Measurements from ENCODE around the gene EFNA5.

The EFNA5 gene

GRCh38 chr5:107467137-107467932, 203.4 kb downstream of the EFNA5 start:
- Histone ChIP-seq H3K36me3 (ENCODE audit: control insufficient read depth, insufficient read depth, low read length) (no peaks in the 10 kb centered on the region), H3K4me3 (replicated peaks; ENCODE audit: low read depth, low read length) (no peak overlapping the region), H3K27me3 (replicated peaks; ENCODE audit: control insufficient read depth, insufficient read depth, low read length) (no peaks in the 10 kb centered on the region)
- DNase-seq (ENCODE audit: extremely low read depth, insufficient read length) = no peak
- TF ChIP-seq, protein P1, sequence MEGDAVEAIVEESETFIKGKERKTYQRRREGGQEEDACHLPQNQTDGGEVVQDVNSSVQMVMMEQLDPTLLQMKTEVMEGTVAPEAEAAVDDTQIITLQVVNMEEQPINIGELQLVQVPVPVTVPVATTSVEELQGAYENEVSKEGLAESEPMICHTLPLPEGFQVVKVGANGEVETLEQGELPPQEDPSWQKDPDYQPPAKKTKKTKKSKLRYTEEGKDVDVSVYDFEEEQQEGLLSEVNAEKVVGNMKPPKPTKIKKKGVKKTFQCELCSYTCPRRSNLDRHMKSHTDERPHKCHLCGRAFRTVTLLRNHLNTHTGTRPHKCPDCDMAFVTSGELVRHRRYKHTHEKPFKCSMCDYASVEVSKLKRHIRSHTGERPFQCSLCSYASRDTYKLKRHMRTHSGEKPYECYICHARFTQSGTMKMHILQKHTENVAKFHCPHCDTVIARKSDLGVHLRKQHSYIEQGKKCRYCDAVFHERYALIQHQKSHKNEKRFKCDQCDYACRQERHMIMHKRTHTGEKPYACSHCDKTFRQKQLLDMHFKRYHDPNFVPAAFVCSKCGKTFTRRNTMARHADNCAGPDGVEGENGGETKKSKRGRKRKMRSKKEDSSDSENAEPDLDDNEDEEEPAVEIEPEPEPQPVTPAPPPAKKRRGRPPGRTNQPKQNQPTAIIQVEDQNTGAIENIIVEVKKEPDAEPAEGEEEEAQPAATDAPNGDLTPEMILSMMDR (IDR thresholded peaks at IDR 0.05; ENCODE audit: insufficient read depth, low read length, poor library complexity, severe bottlenecking) = no peak

DNA sequence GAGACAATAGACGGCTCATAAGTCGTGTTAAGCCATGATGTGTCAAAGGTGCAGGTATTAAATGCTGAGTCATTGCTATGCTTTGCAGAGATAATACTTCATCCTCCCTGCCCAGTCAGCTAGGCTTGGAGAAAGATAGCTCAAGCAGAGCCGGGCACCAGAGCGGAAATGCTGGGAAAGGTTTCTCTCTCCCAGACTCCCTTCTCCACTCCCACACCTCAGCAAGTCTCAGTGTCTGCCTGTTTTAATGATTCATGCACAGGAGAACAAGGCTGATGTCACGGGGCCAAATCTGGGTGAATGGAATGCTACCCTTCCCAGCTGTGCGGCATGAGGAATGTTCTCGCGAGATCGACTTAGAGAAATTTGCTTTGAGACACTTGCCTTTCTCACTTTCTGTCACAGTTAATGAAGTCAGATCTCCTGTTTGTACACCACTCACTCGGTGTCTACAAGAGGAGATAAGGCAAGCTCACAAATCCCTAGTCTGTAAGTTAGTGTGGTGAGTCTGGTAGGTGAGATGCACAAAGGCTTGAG, 204.4 kb downstream of the EFNA5 start:
- Histone ChIP-seq H3K36me3 (ENCODE audit: control insufficient read depth, insufficient read depth, low read length) (no peaks in the 10 kb centered on the region), H3K4me3 (replicated peaks; ENCODE audit: low read depth, low read length) (no peak overlapping the region), H3K27me3 (replicated peaks; ENCODE audit: control insufficient read depth, insufficient read depth, low read length) (no peaks in the 10 kb centered on the region)
- DNase-seq (ENCODE audit: extremely low read depth, insufficient read length) = no peak
- TF ChIP-seq, protein P1 (IDR thresholded peaks at IDR 0.05; ENCODE audit: insufficient read depth, low read length, poor library complexity, severe bottlenecking) = no peak

DNA sequence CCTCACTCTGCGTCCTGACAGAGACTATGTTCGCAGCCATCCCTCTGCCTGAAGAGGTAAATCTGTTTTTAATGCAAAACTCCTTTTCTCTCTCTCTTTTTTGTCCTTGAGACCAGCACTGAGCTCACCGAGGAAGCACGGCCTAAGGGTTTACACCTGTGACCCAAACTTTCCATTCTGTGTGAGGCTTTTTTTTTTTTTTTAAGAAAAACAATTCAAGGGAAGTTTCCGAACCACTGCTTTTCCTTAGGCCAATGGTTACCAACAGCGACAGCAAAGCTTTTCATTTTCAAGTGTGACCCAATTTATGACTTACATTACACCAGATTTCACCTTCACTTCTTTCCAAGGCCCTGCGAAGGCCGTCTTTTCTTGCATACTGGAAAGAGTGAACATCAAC, 205.9 kb downstream of the EFNA5 start:
- DNase-seq (ENCODE audit: extremely low read depth, insufficient read length) = no peak
- no peaks in the 10 kb centered on the region for H3K36me3 ChIP-seq (ENCODE audit: control insufficient read depth, insufficient read depth, low read length)
- H3K4me3 ChIP-seq (replicated peaks; ENCODE audit: low read depth, low read length) = no peak overlapping the region
- TF ChIP-seq, protein P1 (IDR thresholded peaks at IDR 0.05; ENCODE audit: insufficient read depth, low read length, poor library complexity, severe bottlenecking) = no peak
- H3K27me3 ChIP-seq (replicated peaks; ENCODE audit: control insufficient read depth, insufficient read depth, low read length) = no peaks in the 10 kb centered on the region

DNA sequence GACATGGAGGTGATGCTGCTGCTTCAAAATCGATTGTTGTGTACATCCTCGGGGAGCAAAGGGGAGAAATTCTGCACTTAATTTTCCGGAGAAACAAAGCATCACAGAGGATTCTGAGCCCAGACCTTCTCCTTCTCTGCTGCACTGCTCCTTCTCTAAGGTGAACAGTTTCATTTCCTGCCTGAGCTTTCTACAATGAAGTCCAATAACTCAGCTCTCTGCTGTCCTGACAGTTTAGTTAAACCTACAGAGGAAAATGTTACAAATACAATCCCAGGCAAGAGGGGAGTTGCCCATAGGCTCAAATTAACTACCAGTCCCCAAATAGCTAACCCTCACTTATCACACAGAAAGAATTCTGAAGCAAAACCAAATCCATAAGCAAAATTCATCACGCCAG, 206.3 kb downstream of the EFNA5 start:
- no peaks in the 10 kb centered on the region for H3K27me3 ChIP-seq (replicated peaks; ENCODE audit: control insufficient read depth, insufficient read depth, low read length)
- DNase-seq (ENCODE audit: extremely low read depth, insufficient read length) = no peak
- H3K4me3 ChIP-seq (replicated peaks; ENCODE audit: low read depth, low read length) = no peak overlapping the region
- TF ChIP-seq, protein P1 (IDR thresholded peaks at IDR 0.05; ENCODE audit: insufficient read depth, low read length, poor library complexity, severe bottlenecking) = no peak
- H3K36me3 ChIP-seq (ENCODE audit: control insufficient read depth, insufficient read depth, low read length) = no peaks in the 10 kb centered on the region

DNA sequence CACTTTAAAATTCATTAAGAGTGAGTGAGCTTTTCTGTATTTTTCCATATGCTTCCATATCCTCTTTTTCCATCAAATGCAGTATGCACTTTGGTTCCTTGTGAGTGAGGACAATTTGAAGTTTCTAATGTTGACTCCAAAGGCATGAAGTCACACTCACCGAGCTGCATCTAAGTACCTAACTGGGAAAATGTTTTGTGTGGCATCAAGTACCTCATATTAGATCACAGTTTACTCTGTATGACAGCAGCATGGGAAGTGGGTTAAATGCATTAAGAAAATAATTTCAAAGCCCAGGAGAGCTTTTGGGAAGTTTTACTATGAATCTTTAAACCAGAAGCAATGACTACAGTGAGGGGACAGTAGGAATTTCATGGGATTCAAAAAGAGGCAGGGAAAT, 207.0 kb downstream of the EFNA5 start:
- Histone ChIP-seq H3K27me3 (replicated peaks; ENCODE audit: control insufficient read depth, insufficient read depth, low read length) (no peaks in the 10 kb centered on the region), H3K4me3 (replicated peaks; ENCODE audit: low read depth, low read length) (no peak overlapping the region), H3K36me3 (ENCODE audit: control insufficient read depth, insufficient read depth, low read length) (no peaks in the 10 kb centered on the region)
- no peak for DNase-seq (ENCODE audit: extremely low read depth, insufficient read length)
- TF ChIP-seq, protein P1 (IDR thresholded peaks at IDR 0.05; ENCODE audit: insufficient read depth, low read length, poor library complexity, severe bottlenecking) = no peak

Measured in GM06990 (cell line).